A673 (cell line): ENCODE results near the gene CCNYL1.

Source experiments
- EZH2 ChIP-seq: fragments of 200-600 bp; sonication (generic); IDR thresholded peaks from 2 replicates; pipeline ENCODE4 v1.6.1; 2017; ENCODE audit warnings: borderline replicate concordance, low read depth, mild to moderate bottlenecking, mixed read lengths, antibody characterized with exemption, low read length; ENCODE audit not compliant: poor library complexity, severe bottlenecking
- TF ChIP-seq, protein P1 (sequence below): fragments of 300-800, 200-600 bp; sonication (generic); conservative IDR thresholded peaks from 2 replicates; pipeline ENCODE4 v1.5.1; 2017; ENCODE audit warnings: low read depth, mild to moderate bottlenecking, antibody characterized with exemption, low read length, moderate library complexity, mixed read lengths

DNA sequence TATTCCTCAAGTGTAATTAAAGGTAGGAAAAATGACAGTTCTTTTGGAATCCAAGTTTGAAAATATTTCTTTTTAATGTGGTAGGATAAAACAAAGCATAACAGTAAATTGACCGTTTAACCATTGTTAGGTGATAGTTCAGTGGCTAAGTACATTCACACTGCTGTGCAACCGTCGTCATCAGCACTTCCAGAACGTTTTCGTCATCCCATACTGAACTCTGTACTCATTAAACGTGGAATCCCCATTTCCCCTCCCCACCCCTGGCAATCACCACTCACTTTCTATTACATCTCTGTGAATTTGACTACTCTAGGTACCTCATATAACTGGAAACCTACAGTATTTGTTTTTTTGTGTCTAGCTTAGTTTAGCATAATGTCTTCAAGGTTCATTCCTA lies 91.2 kb downstream of the CCNYL1 start:
- TF ChIP-seq, protein P1, sequence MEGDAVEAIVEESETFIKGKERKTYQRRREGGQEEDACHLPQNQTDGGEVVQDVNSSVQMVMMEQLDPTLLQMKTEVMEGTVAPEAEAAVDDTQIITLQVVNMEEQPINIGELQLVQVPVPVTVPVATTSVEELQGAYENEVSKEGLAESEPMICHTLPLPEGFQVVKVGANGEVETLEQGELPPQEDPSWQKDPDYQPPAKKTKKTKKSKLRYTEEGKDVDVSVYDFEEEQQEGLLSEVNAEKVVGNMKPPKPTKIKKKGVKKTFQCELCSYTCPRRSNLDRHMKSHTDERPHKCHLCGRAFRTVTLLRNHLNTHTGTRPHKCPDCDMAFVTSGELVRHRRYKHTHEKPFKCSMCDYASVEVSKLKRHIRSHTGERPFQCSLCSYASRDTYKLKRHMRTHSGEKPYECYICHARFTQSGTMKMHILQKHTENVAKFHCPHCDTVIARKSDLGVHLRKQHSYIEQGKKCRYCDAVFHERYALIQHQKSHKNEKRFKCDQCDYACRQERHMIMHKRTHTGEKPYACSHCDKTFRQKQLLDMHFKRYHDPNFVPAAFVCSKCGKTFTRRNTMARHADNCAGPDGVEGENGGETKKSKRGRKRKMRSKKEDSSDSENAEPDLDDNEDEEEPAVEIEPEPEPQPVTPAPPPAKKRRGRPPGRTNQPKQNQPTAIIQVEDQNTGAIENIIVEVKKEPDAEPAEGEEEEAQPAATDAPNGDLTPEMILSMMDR = no peak
- no peak for TF ChIP-seq EZH2
